Measurements from ENCODE around the gene KLHL35. TPM values are rescaled to one million over a fixed set of nuclear protein-coding genes. Genes with fewer than 3 reads are reported as not detected.

The KLHL35 gene
- total RNA-seq, 1 donor from 2014 or later, result 12.5 TPM

DNA sequence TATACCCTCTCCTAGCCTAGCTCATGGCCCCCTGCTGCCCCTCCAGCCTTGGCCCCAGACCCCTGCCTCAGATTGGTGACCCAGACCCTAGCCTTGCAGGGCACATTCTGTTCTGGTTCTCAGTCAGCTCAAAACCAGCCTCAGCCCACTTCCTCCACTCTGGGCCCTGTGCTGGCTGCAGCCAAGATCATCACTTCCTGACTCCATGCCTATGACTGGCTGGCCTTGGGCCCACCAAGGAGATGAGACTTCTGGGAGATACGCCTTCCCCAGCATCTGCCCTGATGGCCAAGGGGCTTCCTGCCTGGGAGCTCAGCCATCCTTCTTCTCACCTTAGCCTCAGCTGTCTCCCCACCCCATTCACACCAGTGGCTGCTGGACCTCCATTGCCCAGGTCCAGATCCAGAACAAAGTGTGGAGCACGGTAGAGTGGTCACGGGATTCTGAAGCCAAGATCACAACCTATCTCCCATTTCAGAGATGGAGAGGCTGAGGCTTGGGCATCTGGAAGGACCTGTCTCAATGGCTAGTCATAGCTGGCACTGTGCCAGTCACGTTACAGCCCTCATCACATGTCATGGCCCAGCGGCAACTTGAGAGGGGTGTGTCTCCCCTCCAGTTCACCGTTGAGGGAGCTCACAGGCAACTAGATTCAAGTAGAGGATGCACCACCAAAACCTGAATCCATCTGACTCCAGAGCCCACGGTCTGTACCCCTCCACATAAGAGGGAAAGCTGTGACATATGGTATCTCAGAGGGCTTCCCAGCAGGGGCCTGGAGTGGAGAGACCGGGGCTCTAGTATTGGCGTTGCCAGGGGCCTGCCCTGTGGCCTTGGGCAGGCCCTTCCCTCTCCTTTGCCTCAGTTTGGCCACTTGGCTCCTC lies 43.0 kb upstream of the KLHL35 start:
- H3K4me1 Mint-ChIP-seq (ENCODE audit: low read depth), result peaks cover 22% of the 10 kb centered on the region
- no peak overlapping the region for H3K4me3 Mint-ChIP-seq (ENCODE audit: unreplicated experiment)
- H3K27ac Mint-ChIP-seq (ENCODE audit: unreplicated experiment), result no peak overlapping the region
- H3K36me3 Mint-ChIP-seq (ENCODE audit: low read depth), result no peaks in the 10 kb centered on the region
- no peaks in the 10 kb centered on the region for H3K9me3 Mint-ChIP-seq (ENCODE audit: low read depth)
- TF ChIP-seq, protein P1, sequence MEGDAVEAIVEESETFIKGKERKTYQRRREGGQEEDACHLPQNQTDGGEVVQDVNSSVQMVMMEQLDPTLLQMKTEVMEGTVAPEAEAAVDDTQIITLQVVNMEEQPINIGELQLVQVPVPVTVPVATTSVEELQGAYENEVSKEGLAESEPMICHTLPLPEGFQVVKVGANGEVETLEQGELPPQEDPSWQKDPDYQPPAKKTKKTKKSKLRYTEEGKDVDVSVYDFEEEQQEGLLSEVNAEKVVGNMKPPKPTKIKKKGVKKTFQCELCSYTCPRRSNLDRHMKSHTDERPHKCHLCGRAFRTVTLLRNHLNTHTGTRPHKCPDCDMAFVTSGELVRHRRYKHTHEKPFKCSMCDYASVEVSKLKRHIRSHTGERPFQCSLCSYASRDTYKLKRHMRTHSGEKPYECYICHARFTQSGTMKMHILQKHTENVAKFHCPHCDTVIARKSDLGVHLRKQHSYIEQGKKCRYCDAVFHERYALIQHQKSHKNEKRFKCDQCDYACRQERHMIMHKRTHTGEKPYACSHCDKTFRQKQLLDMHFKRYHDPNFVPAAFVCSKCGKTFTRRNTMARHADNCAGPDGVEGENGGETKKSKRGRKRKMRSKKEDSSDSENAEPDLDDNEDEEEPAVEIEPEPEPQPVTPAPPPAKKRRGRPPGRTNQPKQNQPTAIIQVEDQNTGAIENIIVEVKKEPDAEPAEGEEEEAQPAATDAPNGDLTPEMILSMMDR (IDR thresholded peaks at IDR 0.05), result no peak
- H3K27me3 Mint-ChIP-seq (ENCODE audit: low read depth), result no peaks in the 10 kb centered on the region
- DNase-seq (ENCODE audit: low spot score), result no peak

DNA sequence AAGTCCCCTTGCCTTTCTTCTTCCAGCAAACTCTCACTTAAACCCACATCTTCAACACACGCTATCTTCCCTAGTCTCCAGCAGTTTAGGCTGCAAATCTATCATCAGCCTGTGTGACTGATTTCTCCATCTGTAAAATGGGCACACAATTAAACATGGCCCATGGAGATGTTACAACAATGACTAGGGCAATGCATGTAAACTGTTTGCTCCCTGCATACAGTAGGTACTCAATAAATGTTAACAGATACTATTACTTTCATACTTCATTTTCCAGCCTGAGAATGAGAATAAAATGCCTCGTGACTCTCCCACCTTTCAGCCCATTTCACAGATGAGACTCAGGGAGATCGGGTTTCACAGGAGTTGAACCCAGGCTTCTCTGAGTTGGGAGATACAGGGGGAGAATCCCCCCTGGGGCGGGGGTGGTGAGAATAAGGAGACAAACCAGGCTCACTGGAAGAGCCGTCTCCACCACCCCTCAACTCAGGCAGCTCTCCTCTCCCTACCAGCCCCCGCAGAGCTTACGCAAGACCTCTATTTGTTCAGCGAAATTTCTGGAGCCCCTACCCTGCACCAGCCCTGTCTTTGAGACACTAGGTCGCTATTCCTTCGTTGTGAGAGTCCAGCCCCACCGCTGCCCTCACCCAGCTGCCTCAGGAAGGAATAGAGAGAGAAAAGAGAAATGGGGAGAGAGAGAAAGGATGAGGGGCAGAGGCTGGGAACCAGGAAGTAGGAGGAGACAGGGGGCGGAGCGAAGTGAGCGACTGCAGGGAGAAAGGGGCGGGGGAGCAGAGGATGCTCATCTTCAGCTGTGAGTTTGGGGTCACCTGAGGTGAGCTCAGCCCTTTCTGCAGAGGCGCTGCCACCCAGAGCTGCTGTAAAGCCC lies 42.1 kb upstream of the KLHL35 start:
- Mint-ChIP-seq H3K9me3 (ENCODE audit: low read depth) (no peaks in the 10 kb centered on the region), H3K4me1 (ENCODE audit: low read depth) (peaks cover 22% of the 10 kb centered on the region), H3K4me3 (ENCODE audit: unreplicated experiment) (no peak overlapping the region), H3K27me3 (ENCODE audit: low read depth) (no peaks in the 10 kb centered on the region), H3K36me3 (ENCODE audit: low read depth) (no peaks in the 10 kb centered on the region), H3K27ac (ENCODE audit: unreplicated experiment) (no peak overlapping the region)
- TF ChIP-seq, protein P1 (IDR thresholded peaks at IDR 0.05), result no peak
- no peak for DNase-seq (ENCODE audit: low spot score)

DNA sequence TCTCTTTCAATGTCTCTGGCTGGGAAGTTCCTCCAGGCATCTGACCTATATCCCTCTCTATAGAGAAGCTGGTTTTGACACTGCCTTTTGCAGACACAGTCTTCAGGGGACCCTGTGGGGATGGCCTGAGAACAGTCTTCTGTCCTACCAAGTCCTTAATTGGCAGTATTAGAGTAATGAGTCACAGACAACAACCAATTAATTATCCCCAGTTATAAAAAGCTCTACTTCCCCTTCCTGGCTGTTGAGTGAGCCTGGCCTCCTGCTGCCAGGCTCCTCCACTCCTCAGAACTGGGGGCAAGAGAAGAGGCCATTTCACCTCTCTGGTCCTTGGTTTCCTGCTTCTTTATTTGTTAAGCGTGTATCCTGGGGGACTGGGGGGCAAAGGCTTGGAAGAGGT lies 41.2 kb upstream of the KLHL35 start:
- no peak for DNase-seq (ENCODE audit: low spot score)
- H3K4me1 Mint-ChIP-seq (ENCODE audit: low read depth), result peaks cover 22% of the 10 kb centered on the region

DNA sequence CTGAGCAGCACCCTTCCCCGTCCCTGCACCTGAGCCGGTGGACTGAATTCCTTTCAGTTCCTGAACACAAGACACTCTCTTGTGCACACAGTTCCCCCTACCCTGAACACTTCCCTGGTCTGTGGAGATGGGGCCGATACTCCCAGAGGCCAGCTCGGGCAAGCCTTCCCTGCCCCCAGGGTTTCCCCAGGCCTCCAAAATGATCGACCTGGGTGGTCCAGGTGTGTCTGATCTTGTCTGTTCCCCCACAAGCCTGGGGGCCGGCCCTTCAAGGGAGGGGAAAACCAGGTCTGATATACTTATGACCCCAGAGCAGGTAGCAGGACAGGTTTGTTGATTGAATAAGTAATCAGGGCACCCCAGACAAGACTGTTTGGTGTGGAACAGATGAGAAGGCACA lies 40.7 kb upstream of the KLHL35 start:
- no peak overlapping the region for H3K4me3 Mint-ChIP-seq (ENCODE audit: unreplicated experiment)
- DNase-seq (ENCODE audit: low spot score), result no peak
- no peaks in the 10 kb centered on the region for H3K36me3 Mint-ChIP-seq (ENCODE audit: low read depth)
- no peak overlapping the region for H3K27ac Mint-ChIP-seq (ENCODE audit: unreplicated experiment)
- peaks cover 26% of the 10 kb centered on the region for H3K4me1 Mint-ChIP-seq (ENCODE audit: low read depth)
- no peaks in the 10 kb centered on the region for H3K9me3 Mint-ChIP-seq (ENCODE audit: low read depth)
- no peaks in the 10 kb centered on the region for H3K27me3 Mint-ChIP-seq (ENCODE audit: low read depth)
- TF ChIP-seq, protein P1 (IDR thresholded peaks at IDR 0.05), result no peak

More for the DNA sequence above, 41.2 kb upstream of the KLHL35 start:
- H3K4me3 Mint-ChIP-seq (ENCODE audit: unreplicated experiment), result no peak overlapping the region
- H3K27ac Mint-ChIP-seq (ENCODE audit: unreplicated experiment), result no peak overlapping the region
- H3K9me3 Mint-ChIP-seq (ENCODE audit: low read depth), result no peaks in the 10 kb centered on the region
- no peaks in the 10 kb centered on the region for H3K36me3 Mint-ChIP-seq (ENCODE audit: low read depth)
- TF ChIP-seq, protein P1 (IDR thresholded peaks at IDR 0.05), result no peak
- H3K27me3 Mint-ChIP-seq (ENCODE audit: low read depth), result no peaks in the 10 kb centered on the region

DNA sequence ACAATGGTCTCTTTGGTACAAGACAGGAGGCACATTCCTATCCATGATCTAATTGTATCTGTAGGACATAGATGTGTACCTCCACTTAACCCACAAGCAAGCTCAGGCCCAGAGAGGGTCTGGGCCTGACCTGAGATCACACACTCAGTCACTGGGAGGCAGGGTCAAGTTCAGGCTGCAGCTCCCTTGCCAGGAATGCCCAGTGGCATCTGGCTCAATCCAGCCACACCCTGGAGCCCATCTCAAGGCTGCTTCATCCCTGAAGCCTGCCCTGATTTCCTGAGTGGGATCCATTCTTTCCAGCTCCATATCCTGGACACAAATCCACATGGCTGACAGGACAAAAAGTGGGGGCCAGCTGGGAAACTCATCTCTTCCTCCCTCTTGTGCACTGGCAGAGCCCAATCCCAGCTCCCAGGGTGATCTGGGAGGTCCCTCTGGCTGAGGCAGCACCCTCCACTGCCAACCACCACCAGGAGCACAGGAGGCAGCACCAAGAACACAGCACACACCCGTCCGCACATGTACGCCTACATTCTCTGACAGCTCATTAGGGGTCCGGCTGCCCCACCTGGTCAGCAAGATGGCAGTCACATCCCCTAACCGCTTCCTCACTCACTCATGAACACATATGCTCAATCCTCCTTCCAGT lies 39.2 kb upstream of the KLHL35 start:
- Mint-ChIP-seq H3K4me3 (ENCODE audit: unreplicated experiment) (no peak overlapping the region), H3K27me3 (ENCODE audit: low read depth) (no peaks in the 10 kb centered on the region), H3K36me3 (ENCODE audit: low read depth) (no peaks in the 10 kb centered on the region), H3K4me1 (ENCODE audit: low read depth) (peaks cover 26% of the 10 kb centered on the region), H3K9me3 (ENCODE audit: low read depth) (no peaks in the 10 kb centered on the region), H3K27ac (ENCODE audit: unreplicated experiment) (no peak overlapping the region)
- DNase-seq (ENCODE audit: low spot score), result no peak
- TF ChIP-seq, protein P1 (IDR thresholded peaks at IDR 0.05), result no peak
